GM19468 (cell line): ENCODE measurements around the gene HNRNPH3.
A peak's percentile ranks its signal among the peaks of the same experiment; 100 is the strongest.
"Not testable (repeated sequence)": the region's sequence is repeated elsewhere in the genome, so short reads cannot be mapped to it uniquely, and the experiment has no call there.

Experiments
- ATAC-seq: cut with Tn5 transposase; IDR thresholded peaks from one replicate; pipeline ENCODE4 v1.9.1; 2021; ENCODE audit warnings: mild to moderate bottlenecking, moderate library complexity, moderate number of reproducible peaks; ENCODE audit not compliant: unreplicated experiment; ENCODE audit errors: extremely low read depth

The HNRNPH3 gene

GRCh38 chr10:68331455-68332258 lies at the start of gene HNRNPH3:
TSS of gene HNRNPH3 (plus strand) at chr10:68332064. CDS start at chr10:68337222, 5,158 bp downstream.
- ATAC-seq: peak; percentile 69

GRCh38 chr10:68284062-68285001 lies 47.5 kb upstream of the HNRNPH3 start:
- ATAC-seq: no peak

GRCh38 chr10:68288717-68289116 lies 43.1 kb upstream of the HNRNPH3 start:
- no peak for ATAC-seq

- ATAC-seq: no peak
Observed at GRCh38 chr10:68290736-68291135, 41.1 kb upstream of the HNRNPH3 start.

GRCh38 chr10:68296843-68297663 lies 34.8 kb upstream of the HNRNPH3 start:
- no peak for ATAC-seq

- ATAC-seq: no peak
Observed at GRCh38 chr10:68301301-68301700, 30.6 kb upstream of the HNRNPH3 start.

- ATAC-seq: peak; percentile 18
Observed at GRCh38 chr10:68301790-68302502, 29.9 kb upstream of the HNRNPH3 start.

- ATAC-seq: no peak
Observed at GRCh38 chr10:68302503-68302823, 29.4 kb upstream of the HNRNPH3 start.

GRCh38 chr10:68302871-68303270 lies 29.0 kb upstream of the HNRNPH3 start:
- no peak for ATAC-seq

GRCh38 chr10:68303849-68304412 lies 27.9 kb upstream of the HNRNPH3 start:
- ATAC-seq: no peak

- no peak for ATAC-seq
Observed at GRCh38 chr10:68305854-68306253, 26.0 kb upstream of the HNRNPH3 start.

GRCh38 chr10:68310531-68310930 lies 21.3 kb upstream of the HNRNPH3 start:
- no peak for ATAC-seq

- ATAC-seq: not testable (repeated sequence)
Observed at GRCh38 chr10:68314930-68315329, 16.9 kb upstream of the HNRNPH3 start.

- no peak for ATAC-seq
Observed at GRCh38 chr10:68315582-68315981, 16.3 kb upstream of the HNRNPH3 start.

GRCh38 chr10:68318331-68319059 lies 13.4 kb upstream of the HNRNPH3 start:
- no peak for ATAC-seq

- not testable (repeated sequence) for ATAC-seq
Observed at GRCh38 chr10:68324396-68324795, 7.5 kb upstream of the HNRNPH3 start.

GRCh38 chr10:68327889-68328786 lies 3.7 kb upstream of the HNRNPH3 start:
- ATAC-seq: no peak

GRCh38 chr10:68329506-68329861 lies 2.4 kb upstream of the HNRNPH3 start:
- ATAC-seq: no peak
